HFF-Myc (cell line): ENCODE results near the gene WDR37.

Source experiments
- DNase-seq: peaks from one replicate; pipeline ENCODE4 v3.0.0-alpha.2; 2011; ENCODE audit warnings: low read depth; ENCODE audit errors: extremely low read depth
- H3K4me3 ChIP-seq: replicated peaks from 2 replicates; pipeline ENCODE4 v1.5.1; 2011; ENCODE audit warnings: low read depth, mild to moderate bottlenecking, control low read depth, low read length
- CTCF ChIP-seq: IDR thresholded peaks from 2 replicates; pipeline ENCODE4 v1.5.1; 2012; ENCODE audit warnings: mild to moderate bottlenecking, low read depth, low read length, control low read depth; ENCODE audit errors: missing control alignments

WDR37 gene

GRCh38 chr10:1093696-1094095, 37.5 kb downstream of the WDR37 start:
- no peak for TF ChIP-seq CTCF
- H3K4me3 ChIP-seq: no peak overlapping the region
- DNase-seq: no peak

GRCh38 chr10:1094112-1095057, 38.2 kb downstream of the WDR37 start:
- H3K4me3 ChIP-seq: no peak overlapping the region
- DNase-seq: no peak
- no peak for TF ChIP-seq CTCF

- no peak overlapping the region for H3K4me3 ChIP-seq
- DNase-seq: no peak
- no peak for TF ChIP-seq CTCF
These were observed 39.3 kb downstream of the WDR37 start for GRCh38 chr10:1095498-1095897.

- no peak for DNase-seq
- no peak overlapping the region for H3K4me3 ChIP-seq
- TF ChIP-seq CTCF: no peak
These were observed 40.2 kb downstream of the WDR37 start for GRCh38 chr10:1096287-1096889.

GRCh38 chr10:1097436-1097835, 41.3 kb downstream of the WDR37 start:
- no peak for TF ChIP-seq CTCF
- H3K4me3 ChIP-seq: no peak overlapping the region
- no peak for DNase-seq

- DNase-seq: no peak
- H3K4me3 ChIP-seq: no peak overlapping the region
- TF ChIP-seq CTCF: no peak
These were observed 44.0 kb downstream of the WDR37 start for GRCh38 chr10:1100143-1100542.
